ENCODE results near the gene QSER1. TPM values are rescaled to one million over a fixed set of nuclear protein-coding genes. Genes with fewer than 3 reads are reported as not detected.
A peak's percentile ranks its signal among the peaks of the same experiment; 100 is the strongest.

Gene QSER1
- total and polyA plus RNA-seq, 10 of the 15 experiments (the other 5 are each of a cell fraction or from before 2014, with no cell fraction given): 2.1 to 15.0 (median 9.4) TPM

- TF ChIP-seq, protein P1, sequence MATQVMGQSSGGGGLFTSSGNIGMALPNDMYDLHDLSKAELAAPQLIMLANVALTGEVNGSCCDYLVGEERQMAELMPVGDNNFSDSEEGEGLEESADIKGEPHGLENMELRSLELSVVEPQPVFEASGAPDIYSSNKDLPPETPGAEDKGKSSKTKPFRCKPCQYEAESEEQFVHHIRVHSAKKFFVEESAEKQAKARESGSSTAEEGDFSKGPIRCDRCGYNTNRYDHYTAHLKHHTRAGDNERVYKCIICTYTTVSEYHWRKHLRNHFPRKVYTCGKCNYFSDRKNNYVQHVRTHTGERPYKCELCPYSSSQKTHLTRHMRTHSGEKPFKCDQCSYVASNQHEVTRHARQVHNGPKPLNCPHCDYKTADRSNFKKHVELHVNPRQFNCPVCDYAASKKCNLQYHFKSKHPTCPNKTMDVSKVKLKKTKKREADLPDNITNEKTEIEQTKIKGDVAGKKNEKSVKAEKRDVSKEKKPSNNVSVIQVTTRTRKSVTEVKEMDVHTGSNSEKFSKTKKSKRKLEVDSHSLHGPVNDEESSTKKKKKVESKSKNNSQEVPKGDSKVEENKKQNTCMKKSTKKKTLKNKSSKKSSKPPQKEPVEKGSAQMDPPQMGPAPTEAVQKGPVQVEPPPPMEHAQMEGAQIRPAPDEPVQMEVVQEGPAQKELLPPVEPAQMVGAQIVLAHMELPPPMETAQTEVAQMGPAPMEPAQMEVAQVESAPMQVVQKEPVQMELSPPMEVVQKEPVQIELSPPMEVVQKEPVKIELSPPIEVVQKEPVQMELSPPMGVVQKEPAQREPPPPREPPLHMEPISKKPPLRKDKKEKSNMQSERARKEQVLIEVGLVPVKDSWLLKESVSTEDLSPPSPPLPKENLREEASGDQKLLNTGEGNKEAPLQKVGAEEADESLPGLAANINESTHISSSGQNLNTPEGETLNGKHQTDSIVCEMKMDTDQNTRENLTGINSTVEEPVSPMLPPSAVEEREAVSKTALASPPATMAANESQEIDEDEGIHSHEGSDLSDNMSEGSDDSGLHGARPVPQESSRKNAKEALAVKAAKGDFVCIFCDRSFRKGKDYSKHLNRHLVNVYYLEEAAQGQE (IDR thresholded peaks at IDR 0.05; ENCODE audit: low read depth, low read length): no peak
- TF ChIP-seq BRCA1 (IDR thresholded peaks at IDR 0.05; ENCODE audit: low read depth, low read length) (no peak), CTCF (IDR thresholded peaks at IDR 0.05 in 2 of 3, conservative IDR thresholded peaks at IDR 0.05 in 1 of 3; ENCODE audit: control insufficient read depth in 2 of 3, extremely low read depth in 1 of 3, insufficient read depth in 1 of 3, low read depth in 3 of 3, low read length in 3 of 3) (peak; percentile 17 to 40 (median 40); a peak in 4 of 6 replicates), ZNF217 (IDR thresholded peaks at IDR 0.05) (no peak), ZNF384 (IDR thresholded peaks at IDR 0.05; ENCODE audit: borderline replicate concordance, low read depth, low read length) (no peak), HSF1 (IDR thresholded peaks at IDR 0.05; ENCODE audit: low read depth, low read length) (no peak), BMI1 (IDR thresholded peaks at IDR 0.05; ENCODE audit: borderline replicate concordance) (no peak), EGR1 (IDR thresholded peaks at IDR 0.05; ENCODE audit: borderline replicate concordance in 1 of 2, low read depth in 2 of 2, low read length in 2 of 2) (no peak), MXI1 (IDR thresholded peaks at IDR 0.05; ENCODE audit: low read depth, low read length) (no peak), SUZ12 (IDR thresholded peaks at IDR 0.05; ENCODE audit: unreplicated experiment) (no peak)
- TF ChIP-seq, protein P2, sequence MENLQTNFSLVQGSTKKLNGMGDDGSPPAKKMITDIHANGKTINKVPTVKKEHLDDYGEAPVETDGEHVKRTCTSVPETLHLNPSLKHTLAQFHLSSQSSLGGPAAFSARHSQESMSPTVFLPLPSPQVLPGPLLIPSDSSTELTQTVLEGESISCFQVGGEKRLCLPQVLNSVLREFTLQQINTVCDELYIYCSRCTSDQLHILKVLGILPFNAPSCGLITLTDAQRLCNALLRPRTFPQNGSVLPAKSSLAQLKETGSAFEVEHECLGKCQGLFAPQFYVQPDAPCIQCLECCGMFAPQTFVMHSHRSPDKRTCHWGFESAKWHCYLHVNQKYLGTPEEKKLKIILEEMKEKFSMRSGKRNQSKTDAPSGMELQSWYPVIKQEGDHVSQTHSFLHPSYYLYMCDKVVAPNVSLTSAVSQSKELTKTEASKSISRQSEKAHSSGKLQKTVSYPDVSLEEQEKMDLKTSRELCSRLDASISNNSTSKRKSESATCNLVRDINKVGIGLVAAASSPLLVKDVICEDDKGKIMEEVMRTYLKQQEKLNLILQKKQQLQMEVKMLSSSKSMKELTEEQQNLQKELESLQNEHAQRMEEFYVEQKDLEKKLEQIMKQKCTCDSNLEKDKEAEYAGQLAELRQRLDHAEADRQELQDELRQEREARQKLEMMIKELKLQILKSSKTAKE (IDR thresholded peaks at IDR 0.05; ENCODE audit: low read depth, poor library complexity, severe bottlenecking): no peak
These were observed 21.9 kb upstream of the QSER1 start (continued) for GRCh38 chr11:32870676-32871075.

Data from GM12878 (cell line).